ENCODE results near the gene STX8.
"Not testable (repeated sequence)": the region's sequence is repeated elsewhere in the genome, so short reads cannot be mapped to it uniquely, and the experiment has no call there.

The STX8 gene

GRCh38 chr17:9339958-9340357 is 235.7 kb downstream of the STX8 start:
- no peak for TF ChIP-seq CTCF (conservative IDR thresholded peaks at IDR 0.05; ENCODE audit: low read depth, low read length)

GRCh38 chr17:9339482-9339881 is 236.1 kb downstream of the STX8 start:
- not testable (repeated sequence) for DNase-seq (ENCODE audit: low read depth); H3K4me3 ChIP-seq (ENCODE audit: low read length)

More at GRCh38 chr17:9339958-9340357, 235.7 kb downstream of the STX8 start:
- H3K4me3 ChIP-seq (ENCODE audit: low read length): no peak overlapping the region
- DNase-seq (ENCODE audit: low read depth): no peak

DNA sequence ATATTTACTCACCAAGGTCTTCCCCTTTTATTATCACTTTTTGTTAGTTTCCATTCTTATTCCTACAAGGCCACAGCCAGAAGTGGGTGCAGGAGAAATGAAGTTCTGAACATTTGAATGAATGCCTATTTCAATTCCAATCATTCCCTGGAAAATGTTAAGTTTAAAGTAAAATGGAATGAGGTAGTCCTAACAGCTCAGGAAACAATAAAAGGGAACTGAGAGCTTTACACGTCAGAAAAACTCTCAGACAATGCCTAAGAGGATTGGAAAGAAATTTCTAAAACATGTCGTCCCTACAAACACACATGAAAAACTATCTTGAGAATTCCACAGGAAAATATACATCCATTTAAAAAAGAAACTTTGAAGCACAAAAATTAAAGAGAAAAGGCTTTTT is 238.8 kb downstream of the STX8 start:
- no peak for TF ChIP-seq CTCF (conservative IDR thresholded peaks at IDR 0.05; ENCODE audit: low read depth, low read length)
- no peak for DNase-seq (ENCODE audit: low read depth)
- no peak overlapping the region for H3K4me3 ChIP-seq (ENCODE audit: low read length)

- DNase-seq (ENCODE audit: low read depth): no peak
- no peak overlapping the region for H3K4me3 ChIP-seq (ENCODE audit: low read length)
- TF ChIP-seq CTCF (conservative IDR thresholded peaks at IDR 0.05; ENCODE audit: low read depth, low read length): no peak
These were observed 240.8 kb downstream of the STX8 start for GRCh38 chr17:9334536-9335446.

- TF ChIP-seq CTCF (conservative IDR thresholded peaks at IDR 0.05; ENCODE audit: low read depth, low read length): no peak
- H3K4me3 ChIP-seq (ENCODE audit: low read length): no peak overlapping the region
- no peak for DNase-seq (ENCODE audit: low read depth)
These were observed 243.5 kb downstream of the STX8 start for GRCh38 chr17:9332132-9332494.

- TF ChIP-seq CTCF (conservative IDR thresholded peaks at IDR 0.05; ENCODE audit: low read depth, low read length): no peak
- DNase-seq (ENCODE audit: low read depth): no peak
These were observed 244.1 kb downstream of the STX8 start for GRCh38 chr17:9331279-9332131.

DNA sequence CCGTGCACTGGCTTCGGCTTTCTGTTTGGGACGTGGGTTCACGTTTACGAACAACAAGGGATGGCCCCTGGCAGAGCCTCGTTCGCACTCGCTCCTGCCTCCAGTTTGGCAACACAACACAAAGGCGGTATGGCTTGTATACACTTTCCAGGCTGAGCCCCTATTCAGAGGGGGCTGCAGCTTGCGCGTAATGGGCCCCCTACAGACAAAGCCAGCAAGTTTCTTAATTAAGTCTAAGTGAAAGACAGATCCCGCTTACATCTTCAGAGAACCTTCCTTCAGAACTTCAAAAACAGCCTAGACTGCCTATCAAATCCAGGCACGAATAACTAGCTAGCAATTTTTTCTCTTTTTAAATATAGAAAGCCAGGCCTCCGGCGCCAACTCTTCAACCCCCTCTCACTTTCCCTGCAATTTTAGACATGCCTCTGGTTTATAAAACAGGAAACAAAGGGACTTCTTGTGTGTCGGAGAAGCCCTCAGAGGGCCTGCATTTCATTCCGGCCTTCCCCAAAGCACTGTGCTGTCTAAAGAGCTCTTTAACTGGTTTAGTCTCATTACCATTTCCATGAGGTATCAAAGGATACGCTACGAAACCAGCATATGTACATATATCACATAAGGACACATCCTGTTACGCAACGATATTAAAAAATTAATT is 244.9 kb downstream of the STX8 start:
- no peak for TF ChIP-seq CTCF (conservative IDR thresholded peaks at IDR 0.05; ENCODE audit: low read depth, low read length)
- H3K4me3 ChIP-seq (ENCODE audit: low read length): no peak overlapping the region
- DNase-seq (ENCODE audit: low read depth): no peak

More at GRCh38 chr17:9331279-9332131, 244.1 kb downstream of the STX8 start:
- H3K4me3 ChIP-seq (ENCODE audit: low read length): no peak overlapping the region
